ENCODE data around the gene NEDD8. TPM values are rescaled to one million over a fixed set of nuclear protein-coding genes. Genes with fewer than 3 reads are reported as not detected.

NEDD8 gene
- total and polyA plus RNA-seq, 2 experiments from 2014 or later = 138 to 326 TPM

DNA sequence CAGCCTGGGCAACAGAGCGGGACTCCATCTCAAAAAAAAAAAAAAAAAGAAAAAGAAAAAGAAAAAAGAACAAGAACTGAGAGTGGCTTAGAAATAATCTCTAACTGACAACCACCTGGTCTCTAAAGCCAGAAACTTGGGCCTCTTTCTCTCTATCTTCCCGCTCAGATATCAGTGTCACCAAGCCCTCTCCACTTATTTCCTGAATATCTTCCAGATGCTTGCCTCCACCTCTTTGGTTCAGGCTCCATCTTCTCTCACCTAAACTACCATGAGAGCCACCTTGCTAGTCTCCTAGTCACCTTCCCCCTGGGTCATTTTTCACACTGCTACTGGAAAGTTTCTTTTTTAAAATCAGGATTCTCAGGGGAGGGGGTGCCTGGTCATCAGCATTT lies 35.1 kb downstream of the NEDD8 start:
- Histone ChIP-seq H4K20me1 (ENCODE audit: insufficient read depth) (no peaks in the 10 kb centered on the region), H3K79me2 (ENCODE audit: insufficient read depth) (peaks cover 76% of the 10 kb centered on the region), H3K36me3 (ENCODE audit: low read depth) (peaks cover 4% of the 10 kb centered on the region; the same call in 1 of the 2 replicates), H3K9me3 (ENCODE audit: low read depth) (no peaks in the 10 kb centered on the region), H3K9ac (no peak overlapping the region), H3K27ac (no peak overlapping the region), H3K4me3 (peak overlapping the region; percentile 83; the same call in 1 of the 2 replicates), H3K4me2 (ENCODE audit: unreplicated experiment) (peak overlapping the region; percentile 99), H2AFZ (no peak overlapping the region), H3K4me1 (ENCODE audit: insufficient read depth) (peaks cover 13% of the 10 kb centered on the region), H3K9me2 (ENCODE audit: insufficient read depth) (no peaks in the 10 kb centered on the region), H3F3A (ENCODE audit: insufficient read depth) (peaks cover 6% of the 10 kb centered on the region; the same call in 1 of the 2 replicates), H3K27me3 (replicated peaks; ENCODE audit: insufficient read depth) (no peaks in the 10 kb centered on the region)
- no peak for TF ChIP-seq EZH2phosphoT487 (IDR thresholded peaks at IDR 0.05; ENCODE audit: insufficient read depth, low read depth)
- TF ChIP-seq EZH2 (IDR thresholded peaks at IDR 0.05; ENCODE audit: insufficient read depth, poor library complexity, severe bottlenecking) = no peak
- in situ Hi-C loops (cut with MboI) = no loop called here
- 95 to 99% methylated on average over 1 to 2 of the region's 2 CpGs for WGBS, 2 experiments (ENCODE audit: low coverage in 1 of 2, low lambda C conversion rate in 2 of 2, missing lambda C conversion rate in 2 of 2)
- no peak for DNase-seq

DNA sequence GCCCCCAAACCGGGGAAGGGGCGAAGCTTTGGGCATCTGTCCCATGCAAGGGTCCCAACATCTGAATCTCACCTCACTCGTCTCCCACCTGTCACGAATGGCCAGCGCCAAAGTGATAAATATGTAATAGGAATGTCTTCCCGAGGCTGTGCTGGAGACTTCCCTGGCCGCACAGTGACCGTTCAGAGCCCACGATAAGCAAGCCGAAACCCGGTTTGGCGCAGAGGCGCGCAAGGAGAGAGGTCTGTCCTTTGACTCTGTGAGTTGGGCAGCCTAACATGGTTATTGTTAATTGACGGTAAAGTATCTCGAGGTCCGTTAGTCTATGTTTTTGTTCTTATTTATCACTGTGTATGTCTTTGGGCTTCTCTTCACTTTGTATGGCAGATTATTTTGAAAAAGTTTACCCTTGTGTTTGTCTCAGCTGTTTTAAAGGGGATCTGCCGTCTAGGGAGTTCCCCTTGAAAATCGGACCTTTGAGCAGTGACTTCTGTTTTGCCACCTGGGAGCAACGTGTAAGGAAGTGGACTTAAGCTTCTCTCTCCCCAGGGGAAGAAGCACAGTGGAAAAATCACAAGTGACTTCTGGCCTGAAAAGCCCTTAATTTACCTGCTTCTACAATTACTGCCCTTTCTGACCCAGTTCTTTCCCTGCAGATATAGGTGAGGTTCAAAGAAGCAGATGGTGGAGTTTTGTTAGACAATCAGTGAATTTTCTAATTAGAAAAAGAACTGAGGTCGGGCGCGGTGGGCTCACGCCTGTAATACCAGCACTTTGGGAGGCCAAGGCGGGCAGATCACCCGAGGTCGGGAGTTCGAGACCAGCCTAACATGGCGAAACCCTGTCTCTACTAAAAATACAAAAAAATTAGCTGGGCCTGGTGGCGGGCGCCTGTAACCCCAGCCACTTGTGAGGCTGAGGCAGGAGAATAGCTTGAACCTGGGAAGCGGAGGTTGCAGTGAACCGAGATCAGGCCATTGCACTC lies 35.8 kb downstream of the NEDD8 start:
- 39 to 41% methylated on average over 32 to 33 of the region's 33 CpGs for WGBS, 2 experiments (ENCODE audit: low coverage in 1 of 2, low lambda C conversion rate in 2 of 2, missing lambda C conversion rate in 2 of 2)
- Histone ChIP-seq H3K9ac (peak overlapping the region; percentile 94), H3F3A (ENCODE audit: insufficient read depth) (peaks cover 6% of the 10 kb centered on the region; the same call in 1 of the 2 replicates), H3K4me1 (ENCODE audit: insufficient read depth) (peaks cover 13% of the 10 kb centered on the region), H4K20me1 (ENCODE audit: insufficient read depth) (no peaks in the 10 kb centered on the region), H3K36me3 (ENCODE audit: low read depth) (peaks cover 2% of the 10 kb centered on the region; the same call in 1 of the 2 replicates), H3K9me3 (ENCODE audit: low read depth) (no peaks in the 10 kb centered on the region), H3K27me3 (replicated peaks; ENCODE audit: insufficient read depth) (no peaks in the 10 kb centered on the region), H3K9me2 (ENCODE audit: insufficient read depth) (no peaks in the 10 kb centered on the region), H3K79me2 (ENCODE audit: insufficient read depth) (peaks cover 83% of the 10 kb centered on the region), H2AFZ (peak overlapping the region; percentile 80), H3K4me3 (peak overlapping the region; percentile 83), H3K4me2 (ENCODE audit: unreplicated experiment) (peak overlapping the region; percentile 99), H3K27ac (peak overlapping the region; percentile 81)
- in situ Hi-C loops (cut with MboI) = no loop called here
- DNase-seq = peak; percentile 58
- TF ChIP-seq EZH2phosphoT487 (IDR thresholded peaks at IDR 0.05; ENCODE audit: insufficient read depth, low read depth) (no peak), EZH2 (IDR thresholded peaks at IDR 0.05; ENCODE audit: insufficient read depth, poor library complexity, severe bottlenecking) (no peak)

DNA sequence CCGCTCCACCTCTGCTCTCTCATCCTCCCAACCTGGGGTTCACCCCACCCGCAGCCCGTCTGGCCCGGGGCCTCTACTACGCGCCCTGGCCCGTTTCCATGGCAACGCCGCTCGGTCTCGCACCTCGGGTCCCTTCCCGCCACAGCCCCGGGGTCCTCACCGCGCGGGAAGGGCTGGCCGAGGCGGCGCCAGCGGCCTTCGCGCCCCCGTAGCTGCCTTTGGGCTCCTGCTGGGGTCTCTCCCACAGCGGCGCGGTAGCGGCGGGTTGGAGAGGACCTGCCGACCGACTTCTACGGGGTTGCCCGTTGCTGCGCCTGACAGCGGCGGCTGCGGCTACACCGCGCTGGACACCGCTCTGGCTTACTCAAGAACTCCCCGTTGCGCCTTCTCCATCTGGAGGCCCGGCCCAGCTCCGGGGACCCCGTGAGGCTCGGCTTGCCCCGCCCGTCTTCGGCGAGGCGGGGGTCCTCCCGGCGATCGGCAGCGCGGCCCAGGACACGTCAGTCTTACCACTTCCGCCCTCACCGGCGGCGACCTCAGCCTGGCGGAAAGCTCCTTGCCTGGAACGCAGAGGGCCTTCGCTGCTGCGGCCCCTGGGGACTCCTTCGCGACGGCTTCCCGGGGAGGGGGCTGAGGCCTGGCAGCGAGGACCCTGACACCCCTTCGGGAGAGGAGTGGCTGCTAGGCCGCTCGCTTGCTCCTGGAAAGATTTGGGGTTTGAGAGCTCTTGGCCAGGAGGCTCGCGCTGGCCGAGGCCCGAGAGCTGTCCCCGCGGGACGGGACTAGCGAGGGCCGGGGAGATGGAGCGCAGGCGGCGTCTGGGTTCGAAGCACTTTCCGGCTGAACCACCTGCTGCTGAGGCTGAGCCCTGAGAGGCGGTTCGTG lies 36.7 kb downstream of the NEDD8 start, which contains the start of gene TM9SF1:
TM9SF1 (minus strand) TSS at position 256 of the 885 bp plus-strand sequence. CDS start 422 bp downstream, outside the sequence.
- TF ChIP-seq EZH2 (IDR thresholded peaks at IDR 0.05; ENCODE audit: insufficient read depth, poor library complexity, severe bottlenecking) = no peak
- TF ChIP-seq EZH2phosphoT487 (IDR thresholded peaks at IDR 0.05; ENCODE audit: insufficient read depth, low read depth) = no peak
- Histone ChIP-seq H3K9ac (peak within 1 kb of the TSS; percentile 94), H3K27me3 (replicated peaks; ENCODE audit: insufficient read depth) (no peaks in the 10 kb centered on the region), H3K4me2 (ENCODE audit: unreplicated experiment) (peak within 1 kb of the TSS; percentile 99), H3K36me3 (ENCODE audit: low read depth) (no peaks in the 10 kb centered on the region), H4K20me1 (ENCODE audit: insufficient read depth) (no peaks in the 10 kb centered on the region), H3K4me1 (ENCODE audit: insufficient read depth) (peaks cover 13% of the 10 kb centered on the region), H3K9me3 (ENCODE audit: low read depth) (no peaks in the 10 kb centered on the region), H3K27ac (peak within 1 kb of the TSS; percentile 81), H3K9me2 (ENCODE audit: insufficient read depth) (no peaks in the 10 kb centered on the region), H3F3A (ENCODE audit: insufficient read depth) (peaks cover 6% of the 10 kb centered on the region; the same call in 1 of the 2 replicates), H2AFZ (peak within 1 kb of the TSS; percentile 80), H3K4me3 (peak within 1 kb of the TSS; percentile 83), H3K79me2 (ENCODE audit: insufficient read depth) (peaks cover 85% of the 10 kb centered on the region)
- in situ Hi-C loops (cut with MboI) = no loop called here
- DNase-seq = peak; percentile 93
- WGBS, 2 experiments (ENCODE audit: low coverage in 1 of 2, low lambda C conversion rate in 2 of 2, missing lambda C conversion rate in 2 of 2) = 1% methylated on average over 84 to 86 of the region's 89 CpGs

DNA sequence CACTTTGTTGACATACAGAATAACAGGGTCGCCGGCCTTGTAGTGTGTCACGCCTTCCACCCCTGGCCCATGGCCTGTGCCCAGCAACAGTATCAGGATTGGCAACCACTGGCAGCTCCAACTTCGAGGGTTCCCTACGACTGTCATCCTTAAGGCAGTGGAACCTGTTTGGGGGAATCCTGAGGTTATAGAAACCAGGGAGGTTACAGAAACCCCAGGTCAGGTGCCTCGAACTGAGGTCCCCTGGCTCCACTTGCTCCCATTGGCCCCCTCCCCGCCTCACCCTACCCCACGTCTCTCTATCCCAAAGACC lies 37.3 kb downstream of the NEDD8 start:
- Histone ChIP-seq H3K4me1 (ENCODE audit: insufficient read depth) (peaks cover 13% of the 10 kb centered on the region), H3K9me2 (ENCODE audit: insufficient read depth) (no peaks in the 10 kb centered on the region), H3K27ac (peak overlapping the region; percentile 81), H3K4me2 (ENCODE audit: unreplicated experiment) (peak overlapping the region; percentile 99), H3K36me3 (ENCODE audit: low read depth) (no peaks in the 10 kb centered on the region), H4K20me1 (ENCODE audit: insufficient read depth) (no peaks in the 10 kb centered on the region), H3K27me3 (replicated peaks; ENCODE audit: insufficient read depth) (no peaks in the 10 kb centered on the region), H3K79me2 (ENCODE audit: insufficient read depth) (peaks cover 81% of the 10 kb centered on the region), H3K9ac (peak overlapping the region; percentile 94), H2AFZ (peak overlapping the region; percentile 80), H3F3A (ENCODE audit: insufficient read depth) (peaks cover 9% of the 10 kb centered on the region), H3K9me3 (ENCODE audit: low read depth) (no peaks in the 10 kb centered on the region), H3K4me3 (peak overlapping the region; percentile 83)
- in situ Hi-C loops (cut with MboI) = no loop called here
- no peak for TF ChIP-seq EZH2phosphoT487 (IDR thresholded peaks at IDR 0.05; ENCODE audit: insufficient read depth, low read depth)
- peak; percentile 18 for DNase-seq
- WGBS, 2 experiments (ENCODE audit: low coverage in 1 of 2, low lambda C conversion rate in 2 of 2, missing lambda C conversion rate in 2 of 2) = 43 to 70% methylated on average over 5 to 8 of the region's 8 CpGs

All from GM23248 (cell line).